ENCODE measurements around the gene PKIB.

- TF ChIP-seq YY1 (IDR thresholded peaks at IDR 0.05; ENCODE audit: insufficient read depth, insufficient read length) (no peak), ZNF274 (IDR thresholded peaks at IDR 0.05; ENCODE audit: low read depth, low read length) (no peak), SUZ12 (IDR thresholded peaks at IDR 0.05; ENCODE audit: extremely low read depth, insufficient read depth, insufficient read length) (no peak)
Observed at GRCh38 chr6:122712093-122712447, 101.9 kb downstream of the PKIB start.

Data from NT2/D1 (cell line).